Femur (tissue), 1 donor: ENCODE measurements around the gene ATP6V1C2.
"Not testable (repeated sequence)": the region's sequence is repeated elsewhere in the genome, so short reads cannot be mapped to it uniquely, and the experiment has no call there.

Experiments used
- DNase-seq: peaks from one replicate; pipeline ENCODE4 v3.0.0-alpha.2; 2017

ATP6V1C2 gene

GRCh38 chr2:10818305-10818704, 96.9 kb downstream of the ATP6V1C2 start:
- not testable (repeated sequence) for DNase-seq

DNA sequence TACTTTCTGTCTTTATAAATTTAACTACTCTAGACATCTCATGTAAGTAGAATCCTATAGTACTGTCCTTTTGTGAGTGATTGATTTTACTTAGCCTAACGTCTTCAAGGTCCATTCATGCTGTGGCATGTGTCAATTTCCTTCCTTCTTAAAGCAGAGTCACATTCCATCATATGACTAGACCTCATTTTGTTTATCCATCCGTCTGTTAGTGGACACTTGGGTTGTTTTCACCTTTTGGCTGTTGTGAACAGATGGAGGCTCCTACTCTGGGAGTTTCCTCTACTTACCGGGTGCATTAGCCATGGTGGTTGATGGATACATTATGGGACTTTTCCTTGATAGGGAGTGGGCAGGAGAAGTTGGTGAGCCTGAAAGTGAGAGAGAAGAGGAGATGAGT, 97.6 kb downstream of the ATP6V1C2 start:
- DNase-seq: no peak

GRCh38 chr2:10819714-10820314, 98.4 kb downstream of the ATP6V1C2 start:
- no peak for DNase-seq

- no peak for DNase-seq
These were observed 99.1 kb downstream of the ATP6V1C2 start for GRCh38 chr2:10820562-10820961.

- DNase-seq: no peak
These were observed 99.7 kb downstream of the ATP6V1C2 start for GRCh38 chr2:10820978-10821695.

DNA sequence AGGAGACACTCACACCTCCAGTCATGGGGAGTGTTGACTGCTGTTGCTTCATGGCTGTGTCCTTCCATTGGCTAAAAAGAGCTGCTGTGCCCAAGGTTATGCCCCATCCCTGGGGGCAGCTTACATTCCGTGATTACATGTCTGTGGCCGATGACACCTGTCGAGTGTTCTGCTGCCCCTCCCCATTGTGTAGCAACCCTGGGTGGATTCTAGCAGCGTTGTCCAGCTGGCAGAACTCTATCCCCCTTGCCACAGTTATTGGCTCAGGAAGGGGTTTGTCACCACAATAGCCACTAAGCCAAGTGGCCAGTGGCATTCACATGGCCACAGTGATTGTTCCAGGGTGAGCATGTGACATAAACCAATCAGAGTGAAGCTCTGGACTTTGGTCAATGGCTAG, 102.8 kb downstream of the ATP6V1C2 start:
- DNase-seq: no peak

DNA sequence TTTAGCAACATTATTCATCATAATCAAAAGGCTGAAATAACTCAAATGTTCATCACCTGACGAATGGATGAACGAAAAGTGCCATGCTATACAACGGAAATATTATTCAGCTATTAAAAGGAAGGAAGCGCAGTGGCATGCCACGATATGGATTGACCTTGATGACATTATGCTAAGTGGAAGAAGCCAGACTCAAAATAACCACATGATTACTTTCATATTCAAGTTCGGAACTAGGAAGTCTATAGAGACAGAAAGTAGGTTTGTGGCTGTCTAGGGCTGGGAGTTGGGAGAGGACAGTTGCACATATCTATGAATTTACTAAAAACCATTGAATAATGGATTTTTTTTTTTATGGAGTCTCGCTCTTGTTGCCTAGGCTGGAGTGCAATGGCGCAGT, 104.6 kb downstream of the ATP6V1C2 start:
- DNase-seq: no peak

GRCh38 chr2:10826625-10827024, 105.2 kb downstream of the ATP6V1C2 start:
- no peak for DNase-seq

- DNase-seq: no peak
These were observed 106.9 kb downstream of the ATP6V1C2 start for GRCh38 chr2:10828346-10828745.

DNA sequence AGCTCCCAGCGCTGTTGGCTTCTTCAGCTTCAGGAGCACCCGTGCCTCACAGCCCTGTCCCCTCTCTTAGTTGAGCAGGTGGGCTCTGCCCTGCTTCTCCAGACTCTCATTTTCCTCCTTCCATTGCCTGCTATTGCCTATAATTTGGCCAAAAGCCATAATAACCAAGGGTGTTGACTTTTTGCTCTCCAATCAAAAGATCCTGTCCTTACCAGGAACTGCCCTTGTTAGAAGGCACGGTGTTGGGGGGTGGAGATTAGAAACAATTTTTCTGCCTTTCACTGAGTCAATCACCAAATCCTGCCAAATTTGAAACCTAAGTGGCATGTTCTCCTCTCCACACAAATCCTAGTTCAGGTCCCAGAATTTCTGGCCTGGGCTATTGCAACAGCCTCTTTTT, 107.9 kb downstream of the ATP6V1C2 start:
- DNase-seq: no peak

GRCh38 chr2:10830203-10830602, 108.8 kb downstream of the ATP6V1C2 start:
- no peak for DNase-seq

DNA sequence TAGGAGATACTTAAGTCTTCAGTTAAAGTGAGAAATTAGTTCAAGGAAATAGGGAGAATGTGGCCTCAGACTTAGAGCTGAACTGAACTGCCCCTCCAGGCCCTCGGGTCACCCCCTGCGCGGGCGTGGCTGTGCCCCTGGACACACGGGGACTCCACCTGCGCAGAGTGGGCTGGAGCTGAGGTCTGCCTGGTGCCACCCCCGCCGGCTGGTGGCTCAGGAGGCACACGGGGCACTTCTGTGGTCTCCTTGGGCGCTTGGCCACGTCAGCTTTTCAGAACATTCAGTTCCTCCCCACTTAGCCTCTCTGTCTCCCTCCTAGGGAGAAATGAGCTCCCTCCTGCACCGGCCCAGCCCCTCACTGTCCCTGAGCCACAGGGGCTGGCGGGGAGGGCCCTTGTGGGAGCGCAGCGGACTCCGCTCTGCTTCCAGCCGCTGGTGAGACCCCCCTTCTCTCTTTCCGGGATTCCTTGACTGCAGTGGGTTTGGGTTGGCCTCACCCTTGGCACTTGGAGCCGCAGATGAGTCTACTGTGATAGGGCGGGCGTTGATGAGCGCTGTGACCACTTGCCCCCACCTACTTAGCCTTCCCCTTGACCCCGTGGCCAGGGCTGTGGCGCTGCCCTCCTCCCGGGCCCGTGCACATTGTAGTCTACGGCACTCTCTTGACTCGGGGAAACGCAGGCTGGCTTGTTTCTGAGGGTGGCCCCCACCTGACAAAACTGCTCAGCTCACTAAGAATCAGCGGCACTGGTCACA, 109.4 kb downstream of the ATP6V1C2 start:
- DNase-seq: no peak

- DNase-seq: no peak
These were observed 110.1 kb downstream of the ATP6V1C2 start for GRCh38 chr2:10831400-10831985.

DNA sequence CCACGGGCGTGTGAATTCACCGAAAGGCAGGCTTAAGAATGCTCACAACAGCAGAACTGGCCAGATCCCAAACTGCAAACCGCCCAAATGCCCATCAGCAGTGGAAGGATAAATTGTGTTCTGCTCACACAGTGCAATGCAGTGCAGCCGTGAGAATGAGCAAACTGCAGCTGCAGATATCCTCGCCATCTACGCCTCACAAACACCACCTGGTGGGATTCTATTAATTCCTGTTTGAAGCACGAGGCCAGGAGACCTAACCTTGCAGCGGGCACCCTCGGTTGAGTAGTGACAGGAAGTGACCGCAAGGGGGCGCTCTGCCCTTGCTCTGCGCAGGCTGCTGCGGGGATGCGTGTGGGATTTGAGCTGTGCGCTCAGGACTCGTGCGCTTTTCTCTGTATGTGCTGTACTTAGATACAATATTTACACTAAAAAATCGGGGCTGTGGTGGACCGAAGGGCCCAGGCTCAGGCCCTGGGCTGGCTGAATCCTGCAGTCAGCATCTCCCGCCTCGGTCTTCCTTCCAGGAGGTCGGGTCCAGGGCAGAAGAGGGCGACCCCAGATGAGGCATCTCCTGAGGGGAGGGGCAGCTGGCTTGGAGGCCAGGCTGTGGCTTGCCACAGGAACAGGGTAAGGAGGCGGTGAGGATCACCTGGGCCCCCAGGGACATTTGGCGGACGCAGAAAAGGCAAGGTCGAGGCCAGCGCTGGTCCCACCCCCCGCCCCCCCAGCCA, 110.9 kb downstream of the ATP6V1C2 start:
- peak; percentile 87 for DNase-seq

GRCh38 chr2:10833021-10833420, 111.6 kb downstream of the ATP6V1C2 start:
- DNase-seq: no peak

DNA sequence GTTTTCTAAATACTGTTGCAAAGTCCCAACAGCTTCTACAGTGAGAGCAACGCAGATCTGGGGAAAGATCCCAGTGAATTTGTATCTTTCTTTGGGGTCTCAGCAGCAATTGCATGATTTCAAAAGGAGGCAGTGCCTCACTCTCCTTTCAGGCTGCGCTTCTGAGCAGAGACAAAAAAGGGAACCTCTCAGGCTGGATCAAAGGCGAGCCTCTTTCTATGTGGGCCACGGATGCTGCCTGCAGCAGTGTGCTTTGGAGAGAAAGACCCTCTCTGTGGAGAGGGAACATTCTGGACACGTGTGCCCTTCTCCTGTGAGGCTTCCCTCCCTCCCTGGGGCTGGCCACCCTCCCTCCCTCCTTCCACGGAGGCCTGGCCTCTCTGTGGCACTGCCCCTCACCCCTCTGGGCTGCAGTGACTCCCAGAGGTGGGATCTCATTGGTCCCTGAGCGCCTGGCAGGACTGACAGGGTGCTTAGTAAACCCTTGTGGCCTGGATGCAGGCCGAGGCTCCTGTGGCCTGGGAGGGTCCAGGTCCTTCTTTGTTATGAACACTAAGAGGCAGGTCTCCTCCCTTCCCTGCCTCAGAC, 112.7 kb downstream of the ATP6V1C2 start:
- no peak for DNase-seq
